IMR-90 (cell line): ENCODE measurements around the gene MAEL. TPM values are rescaled to one million over a fixed set of nuclear protein-coding genes. Genes with fewer than 3 reads are reported as not detected.
A peak's percentile ranks its signal among the peaks of the same experiment; 100 is the strongest.

Source experiments
- ATAC-seq: fragments of 200-7000 bp; cut with Tn5 transposase; 2 replicates; pipeline ENCODE4 v1.9.1; 2020; ENCODE audit warnings: low read depth, mild to moderate bottlenecking, moderate library complexity
- BruUV-seq: library from RNA; stranded (reverse); fragments of 400-500 nt; replicated peaks from 2 replicates; lab custom pipeline; 2021; lab: Mats Ljungman, UMichigan
- CTCF ChIA-PET: fragments of 300-600 bp; formaldehyde crosslinking; extraction: SDS; loops from one replicate; lab custom pipeline; 2021; ENCODE audit warnings: antibody characterized with exemption; lab: Yijun Ruan, JAX
- POLR2A ChIA-PET: fragments of 300-600 bp; sonication (Branson Sonifier 250); formaldehyde crosslinking; loops from one replicate; lab custom pipeline; 2022; ENCODE audit warnings: antibody characterized with exemption; ENCODE audit not compliant: unreplicated experiment; lab: Charles Lee
- DNase-seq: peaks from one replicate; pipeline ENCODE4 v3.0.0; 2013
- H2AFZ ChIP-seq: replicated peaks from 2 replicates; pipeline ENCODE3; 2013; ENCODE audit warnings: low read length, mild to moderate bottlenecking; ENCODE audit not compliant: poor library complexity
- H2AK5ac ChIP-seq: 2 replicates; pipeline ENCODE4 v1.6.1; 2013; ENCODE audit warnings: low read depth, low read length, inconsistent platforms
- H2AK9ac ChIP-seq: replicated peaks from 2 replicates; pipeline ENCODE3; 2013; ENCODE audit warnings: mild to moderate bottlenecking, low read depth, low read length, moderate library complexity; ENCODE audit not compliant: poor library complexity
- H2BK120ac ChIP-seq: 2 replicates; pipeline ENCODE4 v1.6.1; 2013; ENCODE audit warnings: low read depth, low read length, inconsistent platforms
- H2BK15ac ChIP-seq: 3 replicates; pipeline ENCODE4 v1.6.1; 2013; ENCODE audit warnings: low read depth, low read length, inconsistent platforms
- H2BK20ac ChIP-seq: 2 replicates; pipeline ENCODE4 v1.6.1; 2013; ENCODE audit warnings: low read depth, mild to moderate bottlenecking, inconsistent platforms, low read length, moderate library complexity
- H2BK5ac ChIP-seq: 2 replicates; pipeline ENCODE4 v1.6.1; 2013; ENCODE audit warnings: mild to moderate bottlenecking, low read depth, low read length, inconsistent platforms; ENCODE audit not compliant: poor library complexity, severe bottlenecking
- H3K14ac ChIP-seq: replicated peaks from 2 replicates; pipeline ENCODE4 v1.6.1; 2013; ENCODE audit warnings: low read depth, low read length, inconsistent platforms
- H3K18ac ChIP-seq: 2 replicates; pipeline ENCODE4 v1.6.1; 2013; ENCODE audit warnings: low read depth, low read length, control low read depth
- H3K23ac ChIP-seq: 2 replicates; pipeline ENCODE4 v1.6.1; 2013; ENCODE audit warnings: low read depth, low read length, inconsistent platforms
- H3K27ac ChIP-seq: 2 replicates; pipeline ENCODE4 v1.5.1; 2013; ENCODE audit warnings: mild to moderate bottlenecking, control low read depth, low read length; ENCODE audit not compliant: insufficient read depth
- H3K27me3 ChIP-seq: 2 replicates; pipeline ENCODE4 v1.6.1; 2013; ENCODE audit warnings: low read length; ENCODE audit not compliant: control insufficient read depth, insufficient read depth
- H3K36me3 ChIP-seq: 2 replicates; pipeline ENCODE4 v1.6.1; 2013; ENCODE audit warnings: low read length, mixed read lengths; ENCODE audit not compliant: control insufficient read depth, insufficient read depth
- H3K4ac ChIP-seq: 2 replicates; pipeline ENCODE4 v1.6.1; 2013; ENCODE audit warnings: low read depth, low read length, inconsistent platforms
- H3K4me1 ChIP-seq: 2 replicates; pipeline ENCODE4 v1.6.1; 2013; ENCODE audit warnings: low read length, mixed read lengths; ENCODE audit not compliant: control insufficient read depth, insufficient read depth
- H3K4me2 ChIP-seq: 2 replicates; pipeline ENCODE4 v1.6.1; 2013; ENCODE audit warnings: low read depth, mild to moderate bottlenecking, control low read depth, low read length, moderate library complexity
- H3K4me3 ChIP-seq: 2 replicates; pipeline ENCODE4 v1.5.1; 2013; ENCODE audit warnings: low read depth, mild to moderate bottlenecking, control low read depth, low read length, moderate library complexity; ENCODE audit not compliant: insufficient read depth
- H3K56ac ChIP-seq: 2 replicates; pipeline ENCODE4 v1.6.1; 2013; ENCODE audit warnings: low read length, inconsistent platforms; ENCODE audit not compliant: insufficient read depth; ENCODE audit errors: extremely low read depth
- H3K79me1 ChIP-seq, 2 experiments: 2 replicates each; pipeline ENCODE4 v1.6.1; 2013; ENCODE audit warnings: low read length in 2 of 2, inconsistent platforms in 1 of 2, low read depth in 1 of 2
- H3K9ac ChIP-seq: 2 replicates; pipeline ENCODE4 v1.6.1; 2013; ENCODE audit warnings: low read depth, low read length, control low read depth
- H3K9me1 ChIP-seq: 2 replicates; pipeline ENCODE4 v1.6.1; 2013; ENCODE audit warnings: low read length, inconsistent platforms; ENCODE audit not compliant: insufficient read depth
- H3K9me3 ChIP-seq: 2 replicates; pipeline ENCODE4 v1.6.1; 2013; ENCODE audit warnings: low read length; ENCODE audit not compliant: control insufficient read depth, insufficient read depth
- H4K20me1 ChIP-seq: 2 replicates; pipeline ENCODE4 v1.6.1; 2013; ENCODE audit warnings: low read length, inconsistent platforms; ENCODE audit not compliant: insufficient read depth
- H4K5ac ChIP-seq: 2 replicates; pipeline ENCODE4 v1.6.1; 2013; ENCODE audit warnings: mild to moderate bottlenecking, low read depth, low read length, control low read depth
- H4K8ac ChIP-seq, 2 experiments: 2 replicates each; pipeline ENCODE4 v1.6.1; 2013; ENCODE audit warnings: low read depth in 2 of 2, low read length in 2 of 2, control low read depth in 1 of 2, inconsistent platforms in 1 of 2
- H4K91ac ChIP-seq: 2 replicates; pipeline ENCODE4 v1.6.1; 2013; ENCODE audit warnings: low read depth, low read length, inconsistent platforms; ENCODE audit not compliant: insufficient read depth
- POLR2A ChIP-seq: IDR thresholded peaks from 2 replicates; pipeline ENCODE4 v1.6.1; 2012; ENCODE audit warnings: mild to moderate bottlenecking, low read depth, low read length
- SMC3 ChIP-seq: fragments of 150-350 bp; IDR thresholded peaks from 2 replicates; pipeline ENCODE4 v1.6.1; 2016; ENCODE audit warnings: low read depth, mild to moderate bottlenecking, antibody characterized with exemption, low read length, moderate library complexity
- WGBS, 2 experiments: methylation state at CpG; one replicate each; pipeline versions ENCODE4 v1.1.5 to v1.1.7; 2013; ENCODE audit warnings: missing lambda C conversion rate in 2 of 2; ENCODE audit not compliant: insufficient read length in 1 of 2; ENCODE audit errors: extremely low coverage in 2 of 2; 5-methylcytosine and 5-hydroxymethylcytosine counted together
- dilution Hi-C: fragments of 300-500 bp; cut with HindIII; formaldehyde crosslinking; loops from one replicate; pipeline ENCODE4 v1.14.3; 2018; ENCODE audit warnings: low sequenced_read_pairs; ENCODE audit not compliant: unreplicated experiment
- in situ Hi-C: fragments of 300-500 bp; cut with MboI; formaldehyde crosslinking; loops from 3 replicates; pipeline ENCODE4 v1.14.3; 2019; ENCODE audit warnings: low sequenced_read_pairs, inconsistent platforms, mixed read lengths
- intact Hi-C: fragments of 100-400 bp; cut with micrococcal nuclease; formaldehyde crosslinking; loops from 2 replicates; pipeline ENCODE4 v1.10.0; 2022
- polyA plus RNA-seq, 3 experiments: library from polyadenylated mRNA; depleted of rRNA; stranded (reverse); fragments of >200 nt; gene quantifications; 2 replicates each; pipeline ENCODE4 v1.2.3, GENCODE V29; 2012; ENCODE audit warnings: low replicate concordance in 1 of 3
- total RNA-seq: library from RNA; depleted of rRNA; stranded (reverse); fragments of >200 nt; gene quantifications from 2 replicates; pipeline ENCODE4 v1.2.3, GENCODE V29; 2012
- TF ChIP-seq, protein P1 (sequence below): fragments of 150-350 bp; IDR thresholded peaks from 2 replicates; pipeline ENCODE4 v1.6.1; 2016; ENCODE audit warnings: low read depth, mild to moderate bottlenecking, low read length, moderate library complexity, borderline replicate concordance

MAEL gene
- total and polyA plus RNA-seq, 2 of the 4 experiments (the other 2 are of a cell fraction): not detected

DNA sequence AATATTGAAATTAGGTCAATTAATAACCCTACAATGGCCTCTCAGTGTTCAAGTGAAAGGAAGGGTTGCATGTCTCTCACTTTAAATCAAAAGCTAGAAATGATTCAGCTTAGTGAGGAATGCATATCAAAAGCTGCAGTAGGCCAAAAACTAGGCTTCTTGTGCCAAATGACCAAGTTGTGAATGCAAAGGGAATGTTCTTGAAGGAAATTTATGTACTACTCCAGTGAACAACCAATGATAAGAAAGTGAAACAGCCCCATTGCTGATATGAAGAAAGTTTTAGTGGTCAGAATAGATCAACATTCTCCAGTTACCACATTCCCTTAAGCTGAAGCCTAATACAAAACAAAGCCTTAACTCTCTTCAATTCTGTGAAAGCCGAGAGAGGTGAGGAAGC is 10.0 kb downstream of the MAEL start:
- H3K4me1 ChIP-seq: no peaks in the 10 kb centered on the region

More for the DNA sequence above, 10.0 kb downstream of the MAEL start:
- no peak overlapping the region for H4K5ac ChIP-seq
- H2AFZ ChIP-seq: no peak overlapping the region
- CTCF ChIA-PET: no interaction called here
- H2AK5ac ChIP-seq: no peak overlapping the region
- no TSS peak for BruUV-seq
- no peak for TF ChIP-seq POLR2A
- TF ChIP-seq, protein P1, sequence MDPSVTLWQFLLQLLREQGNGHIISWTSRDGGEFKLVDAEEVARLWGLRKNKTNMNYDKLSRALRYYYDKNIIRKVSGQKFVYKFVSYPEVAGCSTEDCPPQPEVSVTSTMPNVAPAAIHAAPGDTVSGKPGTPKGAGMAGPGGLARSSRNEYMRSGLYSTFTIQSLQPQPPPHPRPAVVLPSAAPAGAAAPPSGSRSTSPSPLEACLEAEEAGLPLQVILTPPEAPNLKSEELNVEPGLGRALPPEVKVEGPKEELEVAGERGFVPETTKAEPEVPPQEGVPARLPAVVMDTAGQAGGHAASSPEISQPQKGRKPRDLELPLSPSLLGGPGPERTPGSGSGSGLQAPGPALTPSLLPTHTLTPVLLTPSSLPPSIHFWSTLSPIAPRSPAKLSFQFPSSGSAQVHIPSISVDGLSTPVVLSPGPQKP: no peak
- TF ChIP-seq SMC3: no peak
- no peak overlapping the region for H3K4me3 ChIP-seq
- no peaks in the 10 kb centered on the region for H3K9me1 ChIP-seq
- H2BK120ac ChIP-seq: no peak overlapping the region
- dilution Hi-C loops: no loop called here
- no peaks in the 10 kb centered on the region for H4K20me1 ChIP-seq
- H3K79me1 ChIP-seq: no peaks in the 10 kb centered on the region
- intact Hi-C loops: no loop called here
- H3K9ac ChIP-seq: no peak overlapping the region
- H3K56ac ChIP-seq: no peak overlapping the region
- no peak overlapping the region for H3K18ac ChIP-seq
- no peak overlapping the region for H4K8ac ChIP-seq
- no peak overlapping the region for H3K27ac ChIP-seq
- no peak overlapping the region for H2BK5ac ChIP-seq
- DNase-seq: peak; percentile 16
- POLR2A ChIA-PET: no interaction called here
- H3K4ac ChIP-seq: no peak overlapping the region
- no peaks in the 10 kb centered on the region for H3K27me3 ChIP-seq
- H3K4me2 ChIP-seq: no peak overlapping the region; the same call in 1 of the 2 replicates
- ATAC-seq: no peak; the same call in 1 of the 2 replicates
- no peaks in the 10 kb centered on the region for H3K36me3 ChIP-seq
- no peak overlapping the region for H3K23ac ChIP-seq
- in situ Hi-C loops: no loop called here
- no peak overlapping the region for H2BK20ac ChIP-seq
- H3K9me3 ChIP-seq: no peaks in the 10 kb centered on the region
- no peak overlapping the region for H2AK9ac ChIP-seq
- no peak overlapping the region for H4K91ac ChIP-seq
- H3K14ac ChIP-seq: no peak overlapping the region
- no CpG with 5 or more reads among the region's 1 CpG for WGBS, 2 experiments
- H2BK15ac ChIP-seq: no peak overlapping the region
